HG02759 (cell line): ENCODE data around the gene BCL11B.

Source experiments
- ATAC-seq: cut with Tn5 transposase; IDR thresholded peaks from one replicate; pipeline ENCODE4 v1.9.1; 2021; ENCODE audit warnings: mild to moderate bottlenecking, moderate library complexity; ENCODE audit not compliant: unreplicated experiment

BCL11B gene

GRCh38 chr14:99268810-99269707 lies 2.9 kb downstream of the BCL11B start:
- ATAC-seq = no peak

DNA sequence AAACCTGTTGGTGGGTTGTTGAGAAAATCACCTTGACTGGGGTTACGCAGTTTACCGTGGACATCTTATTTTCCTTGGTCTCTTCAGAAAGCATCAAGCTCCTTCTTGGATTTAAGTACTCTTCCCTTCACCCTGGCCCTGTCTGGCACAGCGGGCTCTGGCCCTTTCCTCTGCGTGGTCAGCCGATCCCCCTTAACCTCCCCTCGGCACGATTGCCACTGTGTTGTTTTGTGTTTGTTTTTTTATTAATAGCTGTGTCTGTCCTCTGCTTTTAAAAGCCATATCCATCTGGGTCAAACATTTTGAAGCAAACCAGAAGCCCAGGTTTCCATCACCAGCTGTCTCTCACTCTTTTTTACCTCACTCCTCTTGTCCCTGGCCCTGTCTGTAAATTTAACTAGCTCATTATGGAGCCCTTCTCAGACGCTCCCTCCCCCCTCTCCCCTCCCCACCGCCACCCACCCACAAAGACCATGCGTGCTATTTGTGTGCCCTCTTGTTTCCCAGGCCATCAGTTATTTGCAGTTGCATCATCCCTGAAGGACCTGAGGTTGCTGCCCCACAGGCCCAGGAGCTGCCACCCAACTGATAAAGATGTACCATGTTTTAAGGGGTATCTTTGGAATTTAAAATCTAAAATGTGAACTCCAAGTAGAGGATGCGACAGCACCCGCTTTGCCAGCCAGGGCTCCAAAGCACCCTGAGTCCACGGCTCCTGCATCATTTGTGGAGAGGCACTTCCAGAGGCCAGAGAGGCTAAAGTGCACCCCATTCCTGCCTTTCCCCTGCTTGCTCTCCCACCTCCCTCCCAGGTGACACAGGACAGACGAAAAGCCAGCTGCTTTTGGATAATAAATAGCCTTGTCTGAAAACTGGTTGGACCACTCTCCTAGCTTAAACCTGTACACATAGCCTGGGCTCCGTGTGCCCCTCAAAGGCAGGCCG lies 3.9 kb downstream of the BCL11B start:
- no peak for ATAC-seq

DNA sequence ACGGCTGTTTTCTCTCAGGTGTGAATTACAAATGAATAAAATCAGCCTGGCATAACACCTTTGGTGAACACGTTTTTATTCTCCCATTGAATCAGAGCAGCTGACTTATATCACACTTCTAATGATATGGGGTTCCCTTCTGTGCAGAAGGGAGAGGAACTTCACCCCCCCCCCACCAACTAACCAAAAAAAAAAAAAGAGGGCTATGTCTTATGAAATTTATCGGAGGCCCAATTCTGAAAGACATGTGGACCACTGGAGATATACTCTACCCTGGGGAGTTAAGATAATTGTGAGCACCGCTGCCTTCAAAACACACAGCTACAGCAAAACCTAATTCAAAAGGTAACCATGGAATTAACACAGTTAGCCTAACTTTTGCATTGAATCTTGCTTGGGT lies 4.6 kb downstream of the BCL11B start:
- ATAC-seq = no peak

DNA sequence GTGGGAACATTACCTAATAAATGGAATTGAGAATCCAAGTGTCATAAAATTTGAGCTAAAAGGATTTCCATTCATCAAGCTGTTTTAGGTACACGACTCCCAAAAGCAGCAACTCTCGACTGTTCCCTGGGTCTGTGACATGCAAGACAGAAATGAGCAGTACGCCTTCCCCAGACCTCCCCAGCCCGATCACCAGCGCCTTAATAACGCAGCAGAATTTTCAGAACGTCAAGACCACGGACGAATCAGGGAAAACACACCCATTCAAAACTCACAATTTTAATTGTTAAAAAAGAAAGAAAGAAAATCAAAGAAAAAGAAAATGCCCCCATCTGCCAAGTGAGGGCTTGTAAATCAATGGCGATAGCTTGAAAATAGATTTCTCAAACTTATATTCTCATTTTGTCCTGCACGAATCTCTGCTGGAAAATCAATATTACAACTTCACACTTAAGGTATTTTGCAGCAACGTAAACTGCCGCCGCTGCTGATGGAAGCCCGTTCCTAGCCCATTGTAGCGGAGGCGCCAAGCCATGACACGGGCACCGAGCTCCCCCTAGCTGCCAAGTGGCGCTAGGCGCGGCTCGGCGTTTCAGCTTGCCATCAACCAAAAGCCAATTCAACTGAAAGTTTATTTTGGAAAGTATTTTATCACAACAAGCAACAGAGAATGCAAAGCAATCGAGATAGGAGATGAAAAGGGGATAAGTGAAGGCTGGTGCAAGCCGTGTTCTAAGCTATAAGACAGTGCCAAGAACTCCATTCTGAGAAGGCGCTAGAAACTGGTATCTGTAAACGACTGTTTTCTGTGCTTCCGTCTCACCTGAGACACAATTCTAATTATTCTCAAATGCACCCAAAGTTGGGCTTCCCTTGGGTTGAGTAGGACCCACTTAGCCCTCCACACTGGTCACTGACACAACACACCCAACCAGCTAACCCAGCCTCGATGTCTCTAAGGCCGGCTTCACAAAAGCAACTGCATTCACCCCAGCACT lies 5.5 kb downstream of the BCL11B start:
- ATAC-seq = peak; percentile 71

GRCh38 chr14:99265571-99265970 lies 6.4 kb downstream of the BCL11B start:
- ATAC-seq = no peak

- no peak for ATAC-seq
Measured at GRCh38 chr14:99264691-99265450, 7.1 kb downstream of the BCL11B start.

GRCh38 chr14:99263564-99264330 lies 8.2 kb downstream of the BCL11B start:
- no peak for ATAC-seq

GRCh38 chr14:99262977-99263448 lies 9.0 kb downstream of the BCL11B start:
- ATAC-seq = no peak

DNA sequence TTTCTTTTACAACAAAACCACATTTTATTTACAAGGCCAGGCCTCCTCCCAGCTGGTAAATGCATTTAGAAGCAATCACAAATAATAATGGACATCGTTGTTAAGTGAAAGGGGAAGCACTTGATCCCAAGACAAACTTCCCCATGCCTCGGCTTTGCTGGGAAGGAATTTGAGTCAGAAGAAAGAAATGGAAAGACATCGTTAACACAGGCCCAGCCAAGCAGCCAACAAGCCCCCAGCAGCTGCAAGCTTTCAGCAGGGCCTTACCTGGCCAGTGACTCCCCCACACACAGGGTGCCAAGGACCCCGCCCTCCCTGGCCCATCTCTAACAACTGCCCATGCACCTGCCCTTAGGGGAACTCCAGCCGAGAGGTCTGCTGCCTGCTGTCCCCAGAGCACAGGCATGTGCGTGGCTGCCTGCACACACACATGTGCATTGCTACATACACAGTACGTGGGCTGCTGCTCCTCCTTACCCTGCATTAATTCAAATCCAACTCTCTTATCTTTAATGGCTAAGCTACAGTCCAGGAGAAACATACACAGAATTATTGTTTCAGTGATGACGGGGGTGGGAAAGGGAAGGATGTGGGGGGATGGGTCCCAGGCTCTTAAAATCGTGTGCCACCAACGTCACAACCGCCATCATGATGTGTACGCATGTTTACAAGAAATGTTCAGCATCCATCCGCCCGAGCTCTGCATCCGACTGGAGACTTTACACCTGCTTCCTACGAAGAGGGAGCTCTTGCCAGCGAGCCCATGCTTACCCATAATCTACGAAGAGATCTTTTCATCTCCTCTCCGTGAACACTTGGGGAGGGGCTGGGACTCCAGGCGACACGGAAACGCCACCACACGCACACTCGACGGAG lies 9.8 kb downstream of the BCL11B start:
- ATAC-seq = no peak

GRCh38 chr14:99260587-99261551 lies 11.1 kb downstream of the BCL11B start:
- no peak for ATAC-seq

DNA sequence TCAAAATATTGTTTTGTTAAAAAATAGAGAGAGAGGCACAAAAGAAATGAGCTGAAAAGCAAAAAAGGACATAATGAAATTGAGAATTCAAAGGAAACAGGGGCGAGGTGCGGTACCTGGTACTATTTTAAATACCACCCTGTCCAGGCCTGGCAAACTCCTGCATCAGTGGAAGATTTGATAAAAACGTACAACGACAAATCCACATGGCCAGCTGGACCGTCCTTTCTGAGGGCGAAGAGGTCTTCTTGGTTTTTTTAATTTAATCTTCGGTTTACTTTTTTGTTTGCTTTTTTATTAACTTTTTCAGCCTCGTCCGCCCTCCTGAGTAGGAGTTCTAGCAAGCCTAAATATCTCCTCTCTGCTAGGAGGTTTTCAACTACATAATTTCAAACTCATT lies 11.9 kb downstream of the BCL11B start:
- no peak for ATAC-seq

DNA sequence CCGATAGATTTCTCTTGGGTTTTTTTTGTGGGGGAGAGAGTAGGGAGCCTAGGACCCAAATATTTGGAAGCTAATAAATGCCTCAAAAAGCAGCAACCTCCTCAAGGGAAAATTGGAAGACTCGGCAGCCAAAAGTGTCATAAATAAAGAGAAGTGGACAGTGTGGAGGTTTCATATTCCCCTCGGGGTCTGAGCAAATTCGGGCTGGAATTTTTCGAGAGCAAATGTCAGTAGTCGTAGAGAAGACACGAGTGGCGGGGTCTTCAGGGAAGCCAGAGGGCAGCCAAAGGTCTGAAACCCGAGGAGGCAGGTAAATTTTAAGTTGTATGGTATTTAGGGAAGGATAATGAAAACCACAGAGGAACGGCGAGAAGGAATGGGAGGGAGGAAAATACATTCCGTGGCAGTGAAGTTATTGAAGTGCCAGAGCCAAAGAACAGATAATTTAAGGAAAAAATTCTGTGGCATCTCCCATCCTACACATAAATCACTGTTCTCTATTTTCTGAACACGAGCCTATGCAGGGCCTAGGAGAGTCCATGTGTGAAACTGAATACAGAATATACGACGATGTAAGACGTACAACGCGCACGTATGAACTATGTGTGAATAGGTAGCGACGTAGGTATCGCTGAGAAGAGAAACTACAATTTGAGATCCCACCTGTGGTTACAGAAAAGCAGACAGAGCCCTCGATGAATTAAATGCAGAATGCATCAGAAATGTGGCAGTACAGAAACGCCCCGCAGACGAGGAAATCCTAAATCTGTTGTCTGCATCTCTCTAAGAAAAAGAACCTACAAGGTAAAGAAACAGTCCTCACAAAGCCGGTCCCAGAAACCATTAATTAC lies 12.9 kb downstream of the BCL11B start:
- no peak for ATAC-seq

GRCh38 chr14:99258341-99258861 lies 13.6 kb downstream of the BCL11B start:
- ATAC-seq = no peak

DNA sequence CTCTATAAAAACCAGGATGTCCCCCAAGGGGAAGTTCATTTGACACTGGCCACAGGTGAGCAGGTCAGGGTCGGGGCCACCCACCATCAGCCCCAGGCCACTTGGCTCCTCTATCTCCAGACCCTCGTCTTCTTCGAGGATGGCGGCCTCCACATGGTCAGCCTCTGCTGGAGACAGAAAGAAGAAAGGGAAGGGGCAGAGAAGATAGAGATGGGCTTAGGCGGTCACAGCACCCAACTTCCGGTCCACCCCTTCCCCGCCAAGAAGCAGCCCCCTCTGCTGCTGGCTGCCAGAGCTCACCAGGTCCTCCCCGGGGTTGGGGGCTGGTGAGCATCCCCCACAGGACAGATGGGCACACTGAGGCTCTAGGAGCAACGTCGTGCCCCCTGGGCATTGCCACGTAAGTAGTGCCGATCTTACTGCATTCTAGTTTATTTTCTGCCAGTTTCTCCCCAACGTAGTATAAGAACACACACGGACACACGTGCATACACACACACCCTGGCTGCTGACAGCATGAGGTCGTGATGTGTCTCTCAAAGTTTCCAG lies 14.2 kb downstream of the BCL11B start:
- no peak for ATAC-seq

DNA sequence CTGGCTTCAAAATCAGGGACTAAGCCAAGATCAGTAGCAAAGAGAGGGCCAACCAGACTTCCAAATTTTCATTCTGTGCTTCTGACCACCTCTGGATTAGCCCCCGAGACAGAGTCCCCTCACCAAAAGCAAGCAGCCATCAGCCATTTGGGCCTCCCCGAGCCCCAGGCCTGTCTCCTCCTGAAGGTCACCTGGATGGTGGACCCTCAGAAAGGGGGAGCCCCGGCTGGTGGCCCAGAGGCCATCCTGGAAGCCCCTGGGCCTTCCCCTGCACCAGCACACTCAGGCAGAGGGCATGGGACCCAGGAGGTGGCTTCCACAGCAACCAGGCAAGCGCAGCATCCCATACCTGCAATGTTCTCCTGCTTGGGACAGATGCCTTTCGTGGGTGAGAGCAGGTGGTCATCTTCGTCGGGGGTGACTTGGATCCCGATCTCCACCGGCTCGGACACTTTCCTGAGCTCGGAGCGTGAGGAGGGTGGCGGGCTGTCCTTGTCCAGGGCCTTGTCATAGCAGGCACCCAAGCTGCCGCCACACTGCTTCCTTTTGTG lies 14.8 kb downstream of the BCL11B start:
- no peak for ATAC-seq
